Measurements from ENCODE around the gene BRF1.

GRCh38 chr14:105315941-105316576 lies 15.3 kb upstream of the BRF1 start:
- TF ChIP-seq, protein P1, sequence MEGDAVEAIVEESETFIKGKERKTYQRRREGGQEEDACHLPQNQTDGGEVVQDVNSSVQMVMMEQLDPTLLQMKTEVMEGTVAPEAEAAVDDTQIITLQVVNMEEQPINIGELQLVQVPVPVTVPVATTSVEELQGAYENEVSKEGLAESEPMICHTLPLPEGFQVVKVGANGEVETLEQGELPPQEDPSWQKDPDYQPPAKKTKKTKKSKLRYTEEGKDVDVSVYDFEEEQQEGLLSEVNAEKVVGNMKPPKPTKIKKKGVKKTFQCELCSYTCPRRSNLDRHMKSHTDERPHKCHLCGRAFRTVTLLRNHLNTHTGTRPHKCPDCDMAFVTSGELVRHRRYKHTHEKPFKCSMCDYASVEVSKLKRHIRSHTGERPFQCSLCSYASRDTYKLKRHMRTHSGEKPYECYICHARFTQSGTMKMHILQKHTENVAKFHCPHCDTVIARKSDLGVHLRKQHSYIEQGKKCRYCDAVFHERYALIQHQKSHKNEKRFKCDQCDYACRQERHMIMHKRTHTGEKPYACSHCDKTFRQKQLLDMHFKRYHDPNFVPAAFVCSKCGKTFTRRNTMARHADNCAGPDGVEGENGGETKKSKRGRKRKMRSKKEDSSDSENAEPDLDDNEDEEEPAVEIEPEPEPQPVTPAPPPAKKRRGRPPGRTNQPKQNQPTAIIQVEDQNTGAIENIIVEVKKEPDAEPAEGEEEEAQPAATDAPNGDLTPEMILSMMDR (IDR thresholded peaks at IDR 0.05), result no peak
- TF ChIP-seq POLR2AphosphoS5 (IDR thresholded peaks at IDR 0.05), result no peak
